MCF 10A (cell line): ENCODE measurements around the gene PADI4. TPM values are rescaled to one million over a fixed set of nuclear protein-coding genes. Genes with fewer than 3 reads are reported as not detected.
A peak's percentile ranks its signal among the peaks of the same experiment; 100 is the strongest.

ENCODE experiments used
- BruUV-seq: library from RNA; stranded (reverse); fragments of 400-500 nt; replicated peaks from 2 replicates; lab custom pipeline; 2021; lab: Mats Ljungman, UMichigan
- CTCF ChIA-PET: fragments of 300-600 bp; sonication (Branson Sonifier 250); formaldehyde crosslinking; extraction: SDS; loops from one replicate; lab custom pipeline; 2021; ENCODE audit warnings: antibody characterized with exemption, inconsistent platforms; lab: Yijun Ruan, JAX
- POLR2A ChIA-PET: fragments of 300-600, 350-650 bp; sonication (Branson Sonifier 250); formaldehyde crosslinking; extraction: SDS; loops from one replicate; lab custom pipeline; 2020; ENCODE audit warnings: antibody characterized with exemption, inconsistent platforms; lab: Yijun Ruan, JAX
- DNase-seq: peaks from one replicate; pipeline ENCODE4 v3.0.0-alpha.2; 2018; ENCODE audit not compliant: unreplicated experiment
- H3K27ac Mint-ChIP-seq: one replicate; pipeline ENCODE4 v1.8.0; 2022; ENCODE audit warnings: mild to moderate bottlenecking, low read depth, mixed read lengths; ENCODE audit not compliant: unreplicated experiment
- H3K27me3 Mint-ChIP-seq: one replicate; pipeline ENCODE4 v1.8.0; 2022; ENCODE audit warnings: mixed read lengths; ENCODE audit not compliant: insufficient read depth, unreplicated experiment
- H3K36me3 Mint-ChIP-seq: one replicate; pipeline ENCODE4 v1.8.0; 2022; ENCODE audit warnings: mild to moderate bottlenecking, moderate library complexity, mixed read lengths; ENCODE audit not compliant: insufficient read depth, unreplicated experiment
- H3K4me1 Mint-ChIP-seq: one replicate; pipeline ENCODE4 v1.8.0; 2022; ENCODE audit warnings: mixed read lengths; ENCODE audit not compliant: insufficient read depth, unreplicated experiment
- H3K4me3 Mint-ChIP-seq: one replicate; pipeline ENCODE4 v1.8.0; 2022; ENCODE audit warnings: mild to moderate bottlenecking, moderate library complexity, mixed read lengths; ENCODE audit not compliant: unreplicated experiment
- H3K9me3 Mint-ChIP-seq: one replicate; pipeline ENCODE4 v1.8.0; 2022; ENCODE audit warnings: mixed read lengths; ENCODE audit not compliant: unreplicated experiment
- intact Hi-C: fragments of 100-400 bp; cut with micrococcal nuclease; formaldehyde crosslinking; loops from 2 replicates; pipeline ENCODE4 v1.14.1; 2022
- total RNA-seq: library from RNA; stranded (reverse); gene quantifications from 2 replicates; pipeline ENCODE4 v1.2.3, GENCODE V29; 2022
- TF ChIP-seq, protein P1 (sequence below): fragments of 200-600 bp; IDR thresholded peaks from one replicate; pipeline ENCODE4 v1.8.0; 2022; ENCODE audit warnings: antibody characterized with exemption, mild to moderate bottlenecking; ENCODE audit not compliant: unreplicated experiment

PADI4 gene
- total RNA-seq, 1 experiment from 2014 or later, result 0.51 TPM

DNA sequence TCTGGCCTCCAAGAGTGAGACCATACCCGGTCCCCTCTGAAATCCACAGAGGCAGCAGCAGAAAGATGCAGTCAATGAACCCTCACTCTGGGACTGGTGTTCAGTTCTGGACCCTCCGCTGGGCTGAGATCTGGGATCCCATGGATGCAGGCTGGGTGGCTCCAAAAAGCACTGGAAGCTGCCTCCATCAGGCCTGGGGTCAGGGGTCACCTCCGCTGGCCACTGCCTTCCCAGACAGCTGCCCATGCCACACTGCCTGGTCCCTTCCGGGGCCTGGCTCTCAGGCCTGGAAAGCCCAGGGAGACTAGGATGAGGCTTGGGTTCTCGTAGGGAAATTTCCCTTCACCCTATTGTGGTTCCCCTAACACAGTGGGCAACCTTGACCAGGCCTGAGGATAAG, 21.4 kb upstream of the PADI4 start:
- intact Hi-C loops, result no loop called here
- no peaks in the 10 kb centered on the region for H3K27me3 Mint-ChIP-seq
- CTCF ChIA-PET, result interaction anchor here (0.7 to 1.7 kb wide), 3 partner anchors 10 to 54 kb away, joined by 3 to 6 read pairs (median 4); no protein-coding TSS in a partner anchor
- H3K36me3 Mint-ChIP-seq, result peaks cover 5% of the 10 kb centered on the region
- TF ChIP-seq, protein P1, sequence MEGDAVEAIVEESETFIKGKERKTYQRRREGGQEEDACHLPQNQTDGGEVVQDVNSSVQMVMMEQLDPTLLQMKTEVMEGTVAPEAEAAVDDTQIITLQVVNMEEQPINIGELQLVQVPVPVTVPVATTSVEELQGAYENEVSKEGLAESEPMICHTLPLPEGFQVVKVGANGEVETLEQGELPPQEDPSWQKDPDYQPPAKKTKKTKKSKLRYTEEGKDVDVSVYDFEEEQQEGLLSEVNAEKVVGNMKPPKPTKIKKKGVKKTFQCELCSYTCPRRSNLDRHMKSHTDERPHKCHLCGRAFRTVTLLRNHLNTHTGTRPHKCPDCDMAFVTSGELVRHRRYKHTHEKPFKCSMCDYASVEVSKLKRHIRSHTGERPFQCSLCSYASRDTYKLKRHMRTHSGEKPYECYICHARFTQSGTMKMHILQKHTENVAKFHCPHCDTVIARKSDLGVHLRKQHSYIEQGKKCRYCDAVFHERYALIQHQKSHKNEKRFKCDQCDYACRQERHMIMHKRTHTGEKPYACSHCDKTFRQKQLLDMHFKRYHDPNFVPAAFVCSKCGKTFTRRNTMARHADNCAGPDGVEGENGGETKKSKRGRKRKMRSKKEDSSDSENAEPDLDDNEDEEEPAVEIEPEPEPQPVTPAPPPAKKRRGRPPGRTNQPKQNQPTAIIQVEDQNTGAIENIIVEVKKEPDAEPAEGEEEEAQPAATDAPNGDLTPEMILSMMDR, result no peak
- peaks cover 14% of the 10 kb centered on the region for H3K4me1 Mint-ChIP-seq
- no peak overlapping the region for H3K27ac Mint-ChIP-seq
- H3K9me3 Mint-ChIP-seq, result no peaks in the 10 kb centered on the region
- POLR2A ChIA-PET, result interaction anchor here (1.3 to 2.0 kb wide), 3 partner anchors 8 to 12 kb away, joined by 6 to 13 read pairs (median 13); no protein-coding TSS in a partner anchor
- no peak for DNase-seq
- H3K4me3 Mint-ChIP-seq, result no peak overlapping the region
- no TSS peak for BruUV-seq

DNA sequence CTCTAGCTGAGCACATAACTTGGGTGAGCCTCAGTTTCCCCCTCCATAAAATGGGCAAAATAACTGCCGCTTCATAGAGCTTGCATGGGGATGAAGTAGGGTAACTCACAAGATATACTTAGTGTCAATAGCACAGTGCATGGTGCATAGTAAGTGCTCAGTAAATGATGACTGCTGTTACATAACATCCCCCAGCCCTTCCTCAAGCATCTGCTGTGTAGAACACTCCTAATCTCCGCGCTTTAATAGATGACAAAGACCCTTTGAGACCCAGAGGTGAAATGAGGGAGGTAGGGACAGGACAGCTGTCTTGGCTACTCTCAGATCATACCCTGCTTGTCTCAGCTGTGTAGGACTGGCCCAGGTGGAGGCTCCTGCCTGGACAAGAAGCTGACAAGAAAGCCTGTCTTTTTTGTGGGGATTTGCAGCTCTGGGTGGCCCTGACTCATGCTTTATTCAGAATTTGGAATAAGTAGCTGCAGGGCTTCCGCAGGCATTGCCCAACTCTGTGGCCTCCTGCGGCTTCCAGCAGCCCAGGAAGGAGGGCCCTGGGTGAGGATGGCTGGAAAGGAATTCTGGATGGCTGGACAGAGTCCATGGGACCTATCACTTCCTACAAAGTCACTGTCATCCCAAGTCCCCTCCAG, 20.7 kb upstream of the PADI4 start:
- Mint-ChIP-seq H3K27ac (no peak overlapping the region), H3K27me3 (no peaks in the 10 kb centered on the region), H3K4me1 (peaks cover 15% of the 10 kb centered on the region), H3K4me3 (no peak overlapping the region), H3K36me3 (peaks cover 5% of the 10 kb centered on the region), H3K9me3 (no peaks in the 10 kb centered on the region)
- CTCF ChIA-PET, result interaction anchor here (0.7 to 1.7 kb wide), 7 partner anchors 9 to 54 kb away, joined by 3 to 8 read pairs (median 5); no protein-coding TSS in a partner anchor
- POLR2A ChIA-PET, result interaction anchor here (0.6 to 2.0 kb wide), 7 partner anchors 9 to 50 kb away, joined by 3 to 13 read pairs (median 6); no protein-coding TSS in a partner anchor
- TF ChIP-seq, protein P1, result no peak
- BruUV-seq, result no TSS peak
- peak; percentile 96 for DNase-seq
- intact Hi-C loops, result no loop called here

DNA sequence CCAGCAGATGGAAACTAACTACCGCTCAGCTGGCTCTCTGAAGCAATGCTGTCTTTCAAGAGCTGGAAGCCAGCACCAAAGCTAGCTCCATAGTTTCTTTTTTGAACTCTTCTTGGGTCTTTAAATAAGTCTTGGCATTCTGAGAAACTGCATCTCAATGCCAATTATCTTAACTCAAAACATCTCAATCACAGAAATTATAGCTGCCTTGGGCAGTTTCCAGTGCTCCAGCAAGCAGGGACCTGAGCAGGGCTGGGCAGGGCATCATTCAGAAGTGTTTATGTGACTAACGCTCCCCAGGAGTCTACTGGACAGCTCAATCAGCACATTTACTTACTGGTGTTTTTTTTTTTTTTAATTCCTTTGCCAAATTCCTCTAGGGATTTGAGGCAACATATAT, 18.3 kb upstream of the PADI4 start:
- CTCF ChIA-PET, result interaction anchor here (0.6 to 2.2 kb wide), 4 partner anchors 15 to 50 kb away, joined by 3 to 9 read pairs (median 4); no protein-coding TSS in a partner anchor
- DNase-seq, result peak; percentile 93
- TF ChIP-seq, protein P1, result no peak
- no peaks in the 10 kb centered on the region for H3K9me3 Mint-ChIP-seq
- no TSS peak for BruUV-seq
- intact Hi-C loops, result loop anchor here (1.0 kb wide), 1 partner anchor 48 kb away; no protein-coding TSS in a partner anchor
- H3K27ac Mint-ChIP-seq, result no peak overlapping the region
- peaks cover 5% of the 10 kb centered on the region for H3K36me3 Mint-ChIP-seq
- POLR2A ChIA-PET, result interaction anchor here (0.6 to 3.6 kb wide), 13 partner anchors 9 to 922 kb away, joined by 3 to 34 read pairs (median 4); no protein-coding TSS in a partner anchor
- no peaks in the 10 kb centered on the region for H3K27me3 Mint-ChIP-seq
- peak overlapping the region; percentile 46 for H3K4me3 Mint-ChIP-seq
- peaks cover 30% of the 10 kb centered on the region for H3K4me1 Mint-ChIP-seq

DNA sequence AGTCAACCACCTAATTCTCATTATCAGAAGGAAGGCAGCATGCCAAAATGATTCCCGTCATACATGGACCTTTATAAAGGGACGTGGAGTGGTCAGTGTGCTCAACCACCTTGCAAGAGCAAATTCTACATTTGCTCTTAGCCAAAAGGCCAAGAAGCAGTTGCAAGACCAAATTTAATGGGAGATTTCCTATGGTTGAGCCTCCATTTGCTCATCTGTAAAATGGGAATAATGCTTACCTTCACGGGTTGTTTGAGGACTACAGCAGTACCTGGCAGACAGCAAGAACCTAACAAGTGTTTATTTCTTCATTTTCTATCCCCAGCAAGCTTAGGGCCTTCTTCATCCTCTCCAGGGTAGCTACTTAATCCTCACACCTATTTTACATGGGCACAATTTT, 17.4 kb upstream of the PADI4 start:
- no TSS peak for BruUV-seq
- no peaks in the 10 kb centered on the region for H3K9me3 Mint-ChIP-seq
- peaks cover 30% of the 10 kb centered on the region for H3K4me1 Mint-ChIP-seq
- peaks cover 5% of the 10 kb centered on the region for H3K36me3 Mint-ChIP-seq
- POLR2A ChIA-PET, result interaction anchor here (0.7 to 3.6 kb wide), 5 partner anchors 8 to 201 kb away, joined by 3 to 34 read pairs (median 10); no protein-coding TSS in a partner anchor
- CTCF ChIA-PET, result interaction anchor here (0.6 to 2.2 kb wide), 7 partner anchors 14 to 59 kb away, joined by 3 to 9 read pairs (median 4); no protein-coding TSS in a partner anchor
- DNase-seq, result no peak
- intact Hi-C loops, result no loop called here
- no peaks in the 10 kb centered on the region for H3K27me3 Mint-ChIP-seq
- TF ChIP-seq, protein P1, result no peak
- H3K4me3 Mint-ChIP-seq, result no peak overlapping the region
- no peak overlapping the region for H3K27ac Mint-ChIP-seq
